Measurements from ENCODE around the gene NTRK2.

The NTRK2 gene

GRCh38 chr9:85024374-85024773, 354.8 kb downstream of the NTRK2 start:
- H3K36me3 ChIP-seq (replicated peaks) = no peaks in the 10 kb centered on the region
- TF ChIP-seq, protein P1, sequence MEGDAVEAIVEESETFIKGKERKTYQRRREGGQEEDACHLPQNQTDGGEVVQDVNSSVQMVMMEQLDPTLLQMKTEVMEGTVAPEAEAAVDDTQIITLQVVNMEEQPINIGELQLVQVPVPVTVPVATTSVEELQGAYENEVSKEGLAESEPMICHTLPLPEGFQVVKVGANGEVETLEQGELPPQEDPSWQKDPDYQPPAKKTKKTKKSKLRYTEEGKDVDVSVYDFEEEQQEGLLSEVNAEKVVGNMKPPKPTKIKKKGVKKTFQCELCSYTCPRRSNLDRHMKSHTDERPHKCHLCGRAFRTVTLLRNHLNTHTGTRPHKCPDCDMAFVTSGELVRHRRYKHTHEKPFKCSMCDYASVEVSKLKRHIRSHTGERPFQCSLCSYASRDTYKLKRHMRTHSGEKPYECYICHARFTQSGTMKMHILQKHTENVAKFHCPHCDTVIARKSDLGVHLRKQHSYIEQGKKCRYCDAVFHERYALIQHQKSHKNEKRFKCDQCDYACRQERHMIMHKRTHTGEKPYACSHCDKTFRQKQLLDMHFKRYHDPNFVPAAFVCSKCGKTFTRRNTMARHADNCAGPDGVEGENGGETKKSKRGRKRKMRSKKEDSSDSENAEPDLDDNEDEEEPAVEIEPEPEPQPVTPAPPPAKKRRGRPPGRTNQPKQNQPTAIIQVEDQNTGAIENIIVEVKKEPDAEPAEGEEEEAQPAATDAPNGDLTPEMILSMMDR (IDR thresholded peaks at IDR 0.05; ENCODE audit: low read depth, low read length, missing control alignments) = no peak
- no peak overlapping the region for H3K27ac ChIP-seq
- H3K4me3 ChIP-seq (ENCODE audit: low read depth, low read length) = no peak overlapping the region
- no peak for DNase-seq
- in situ Hi-C loops (cut with HindIII; ENCODE audit: low pct_ligation_motif_present, low sequenced_read_pairs) = no loop called here
- H3K27me3 ChIP-seq (replicated peaks) = no peaks in the 10 kb centered on the region

- TF ChIP-seq, protein P1 (IDR thresholded peaks at IDR 0.05; ENCODE audit: low read depth, low read length, missing control alignments) = no peak
- no peaks in the 10 kb centered on the region for H3K36me3 ChIP-seq (replicated peaks)
- H3K27ac ChIP-seq = no peak overlapping the region
- H3K27me3 ChIP-seq (replicated peaks) = no peaks in the 10 kb centered on the region
- no peak overlapping the region for H3K4me3 ChIP-seq (ENCODE audit: low read depth, low read length)
- in situ Hi-C loops (cut with HindIII; ENCODE audit: low pct_ligation_motif_present, low sequenced_read_pairs) = no loop called here
- DNase-seq = no peak
Observed at GRCh38 chr9:85025638-85026037, 356.1 kb downstream of the NTRK2 start.

GRCh38 chr9:85027870-85028269, 358.3 kb downstream of the NTRK2 start:
- in situ Hi-C loops (cut with HindIII; ENCODE audit: low pct_ligation_motif_present, low sequenced_read_pairs) = no loop called here
- TF ChIP-seq, protein P1 (IDR thresholded peaks at IDR 0.05; ENCODE audit: low read depth, low read length, missing control alignments) = no peak
- Histone ChIP-seq H3K36me3 (replicated peaks) (no peaks in the 10 kb centered on the region), H3K27ac (no peak overlapping the region), H3K4me3 (ENCODE audit: low read depth, low read length) (no peak overlapping the region), H3K27me3 (replicated peaks) (no peaks in the 10 kb centered on the region)
- DNase-seq = no peak

- Histone ChIP-seq H3K4me3 (ENCODE audit: low read depth, low read length) (no peak overlapping the region), H3K27me3 (replicated peaks) (no peaks in the 10 kb centered on the region), H3K36me3 (replicated peaks) (no peaks in the 10 kb centered on the region), H3K27ac (no peak overlapping the region)
- DNase-seq = no peak
- TF ChIP-seq, protein P1 (IDR thresholded peaks at IDR 0.05; ENCODE audit: low read depth, low read length, missing control alignments) = no peak
- in situ Hi-C loops (cut with HindIII; ENCODE audit: low pct_ligation_motif_present, low sequenced_read_pairs) = no loop called here
Observed at GRCh38 chr9:85030316-85030715, 360.8 kb downstream of the NTRK2 start.

DNA sequence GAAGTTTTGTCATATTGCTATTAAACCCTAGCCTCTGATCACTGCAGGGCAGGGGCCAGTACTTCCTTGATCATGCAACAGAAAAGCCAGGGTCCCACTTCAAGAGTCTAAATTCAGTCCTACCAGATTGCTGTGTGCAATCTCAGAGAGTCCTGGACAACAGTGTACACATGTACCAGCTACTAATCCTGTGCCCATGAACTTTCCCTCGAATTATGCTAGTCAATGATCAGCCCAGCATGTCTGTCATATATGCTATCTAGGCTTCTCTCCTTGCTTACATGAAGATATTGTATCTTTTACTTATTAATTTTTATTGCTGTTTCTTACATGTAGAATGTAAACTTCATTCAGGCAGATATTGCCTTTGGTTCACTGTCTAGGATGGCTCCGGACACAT, 367.0 kb downstream of the NTRK2 start:
- TF ChIP-seq, protein P1 (IDR thresholded peaks at IDR 0.05; ENCODE audit: low read depth, low read length, missing control alignments) = no peak

GRCh38 chr9:85038061-85038460, 368.5 kb downstream of the NTRK2 start:
- in situ Hi-C loops (cut with HindIII; ENCODE audit: low pct_ligation_motif_present, low sequenced_read_pairs) = no loop called here
- DNase-seq = no peak
- Histone ChIP-seq H3K27ac (no peak overlapping the region), H3K4me3 (ENCODE audit: low read depth, low read length) (no peak overlapping the region), H3K36me3 (replicated peaks) (no peaks in the 10 kb centered on the region), H3K27me3 (replicated peaks) (no peaks in the 10 kb centered on the region)
- TF ChIP-seq, protein P1 (IDR thresholded peaks at IDR 0.05; ENCODE audit: low read depth, low read length, missing control alignments) = no peak

More for the DNA sequence above, 367.0 kb downstream of the NTRK2 start:
- Histone ChIP-seq H3K4me3 (ENCODE audit: low read depth, low read length) (no peak overlapping the region), H3K36me3 (replicated peaks) (no peaks in the 10 kb centered on the region), H3K27ac (no peak overlapping the region), H3K27me3 (replicated peaks) (no peaks in the 10 kb centered on the region)
- in situ Hi-C loops (cut with HindIII; ENCODE audit: low pct_ligation_motif_present, low sequenced_read_pairs) = no loop called here
- DNase-seq = no peak
